Calu3 (cell line): ENCODE measurements around the gene TNFRSF21. TPM values are rescaled to one million over a fixed set of nuclear protein-coding genes. Genes with fewer than 3 reads are reported as not detected.

Experiments used
- BruUV-seq: library from RNA; stranded (reverse); fragments of 400-500 nt; replicated peaks from 2 replicates; lab custom pipeline; 2021; lab: Mats Ljungman, UMichigan
- CTCF ChIA-PET: fragments of 300-600 bp; sonication (Branson Sonifier 250); formaldehyde crosslinking; loops from one replicate; lab custom pipeline; 2022; ENCODE audit warnings: antibody characterized with exemption; lab: Charles Lee
- DNase-seq: peaks from one replicate; pipeline ENCODE4 v3.0.0; 2022
- H3K27ac Mint-ChIP-seq: one replicate; pipeline ENCODE4 v1.8.0; 2022; ENCODE audit warnings: mixed read lengths; ENCODE audit not compliant: unreplicated experiment
- H3K27me3 Mint-ChIP-seq: one replicate; pipeline ENCODE4 v1.8.0; 2022; ENCODE audit warnings: mixed read lengths; ENCODE audit not compliant: unreplicated experiment
- H3K36me3 Mint-ChIP-seq: one replicate; pipeline ENCODE4 v1.8.0; 2022; ENCODE audit warnings: mild to moderate bottlenecking, moderate library complexity, mixed read lengths; ENCODE audit not compliant: insufficient read depth, unreplicated experiment
- H3K4me1 Mint-ChIP-seq: one replicate; pipeline ENCODE4 v1.8.0; 2022; ENCODE audit warnings: mild to moderate bottlenecking, low read depth, mixed read lengths; ENCODE audit not compliant: unreplicated experiment
- H3K4me3 Mint-ChIP-seq: one replicate; pipeline ENCODE4 v1.8.0; 2022; ENCODE audit warnings: mild to moderate bottlenecking, low read depth, moderate library complexity, mixed read lengths; ENCODE audit not compliant: unreplicated experiment
- H3K9me3 Mint-ChIP-seq: one replicate; pipeline ENCODE4 v1.8.0; 2022; ENCODE audit warnings: low read depth, mixed read lengths; ENCODE audit not compliant: unreplicated experiment
- intact Hi-C: fragments of 100-400 bp; cut with micrococcal nuclease; formaldehyde crosslinking; loops from one replicate; pipeline ENCODE4 v1.10.0; 2022; ENCODE audit not compliant: unreplicated experiment
- total RNA-seq: library from RNA; stranded (reverse); gene quantifications from 2 replicates; pipeline ENCODE4 v1.2.3, GENCODE V29; 2022
- TF ChIP-seq, protein P1 (sequence below): fragments of 200-600 bp; IDR thresholded peaks from one replicate; pipeline ENCODE4 v1.8.0; 2022; ENCODE audit warnings: antibody characterized with exemption; ENCODE audit not compliant: unreplicated experiment

The TNFRSF21 gene
- total RNA-seq, 1 experiment from 2014 or later = 255 TPM

DNA sequence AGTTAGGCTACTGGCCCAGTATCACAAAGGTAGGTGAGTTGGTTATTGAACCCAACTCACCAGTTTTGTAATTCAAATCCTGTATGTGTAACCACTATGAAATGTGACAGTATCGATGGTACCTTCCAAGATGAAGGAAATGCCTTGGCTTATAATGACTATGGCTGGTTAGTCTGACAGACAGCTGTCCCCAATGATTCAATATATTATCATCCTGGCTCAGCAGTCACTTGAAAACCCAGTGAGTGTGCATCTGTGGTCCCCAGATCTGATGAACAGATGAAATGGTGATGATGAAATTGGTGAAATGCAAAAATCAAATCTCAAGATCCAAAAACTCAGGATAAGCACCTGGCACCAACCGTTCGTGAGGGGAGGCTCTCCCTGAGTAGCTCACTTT, 54.8 kb downstream of the TNFRSF21 start:
- BruUV-seq = no TSS peak
- Mint-ChIP-seq H3K9me3 (no peaks in the 10 kb centered on the region), H3K36me3 (peaks cover 72% of the 10 kb centered on the region), H3K4me1 (peaks cover 28% of the 10 kb centered on the region), H3K27ac (peak overlapping the region; percentile 60), H3K4me3 (no peak overlapping the region), H3K27me3 (no peaks in the 10 kb centered on the region)
- TF ChIP-seq, protein P1, sequence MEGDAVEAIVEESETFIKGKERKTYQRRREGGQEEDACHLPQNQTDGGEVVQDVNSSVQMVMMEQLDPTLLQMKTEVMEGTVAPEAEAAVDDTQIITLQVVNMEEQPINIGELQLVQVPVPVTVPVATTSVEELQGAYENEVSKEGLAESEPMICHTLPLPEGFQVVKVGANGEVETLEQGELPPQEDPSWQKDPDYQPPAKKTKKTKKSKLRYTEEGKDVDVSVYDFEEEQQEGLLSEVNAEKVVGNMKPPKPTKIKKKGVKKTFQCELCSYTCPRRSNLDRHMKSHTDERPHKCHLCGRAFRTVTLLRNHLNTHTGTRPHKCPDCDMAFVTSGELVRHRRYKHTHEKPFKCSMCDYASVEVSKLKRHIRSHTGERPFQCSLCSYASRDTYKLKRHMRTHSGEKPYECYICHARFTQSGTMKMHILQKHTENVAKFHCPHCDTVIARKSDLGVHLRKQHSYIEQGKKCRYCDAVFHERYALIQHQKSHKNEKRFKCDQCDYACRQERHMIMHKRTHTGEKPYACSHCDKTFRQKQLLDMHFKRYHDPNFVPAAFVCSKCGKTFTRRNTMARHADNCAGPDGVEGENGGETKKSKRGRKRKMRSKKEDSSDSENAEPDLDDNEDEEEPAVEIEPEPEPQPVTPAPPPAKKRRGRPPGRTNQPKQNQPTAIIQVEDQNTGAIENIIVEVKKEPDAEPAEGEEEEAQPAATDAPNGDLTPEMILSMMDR = no peak
- no peak for DNase-seq
- CTCF ChIA-PET = no interaction called here
- intact Hi-C loops = no loop called here

DNA sequence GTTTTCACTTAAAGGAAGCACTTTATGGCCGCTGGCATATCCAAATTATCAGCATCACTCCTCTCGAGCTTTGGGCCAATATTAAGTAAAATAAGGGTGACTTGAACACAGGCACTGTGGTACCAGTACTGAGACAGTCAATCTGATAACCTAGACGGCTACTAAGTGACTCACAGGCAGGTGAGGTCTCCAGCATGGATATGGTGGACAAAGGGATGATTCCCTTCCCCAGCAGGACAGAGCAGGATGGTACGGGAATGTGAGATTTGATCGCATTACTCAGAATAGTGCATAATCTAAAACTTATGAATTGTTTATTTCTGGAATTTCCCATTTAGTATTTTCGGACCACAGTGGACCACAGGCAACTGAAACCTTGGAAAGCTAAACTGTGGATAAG, 55.7 kb downstream of the TNFRSF21 start:
- Mint-ChIP-seq H3K4me1 (peaks cover 30% of the 10 kb centered on the region), H3K4me3 (no peak overlapping the region), H3K27ac (peak overlapping the region; percentile 5), H3K27me3 (no peaks in the 10 kb centered on the region), H3K9me3 (no peaks in the 10 kb centered on the region), H3K36me3 (peaks cover 73% of the 10 kb centered on the region)
- TF ChIP-seq, protein P1 = no peak
- intact Hi-C loops = no loop called here
- CTCF ChIA-PET = no interaction called here
- BruUV-seq = no TSS peak
- no peak for DNase-seq

DNA sequence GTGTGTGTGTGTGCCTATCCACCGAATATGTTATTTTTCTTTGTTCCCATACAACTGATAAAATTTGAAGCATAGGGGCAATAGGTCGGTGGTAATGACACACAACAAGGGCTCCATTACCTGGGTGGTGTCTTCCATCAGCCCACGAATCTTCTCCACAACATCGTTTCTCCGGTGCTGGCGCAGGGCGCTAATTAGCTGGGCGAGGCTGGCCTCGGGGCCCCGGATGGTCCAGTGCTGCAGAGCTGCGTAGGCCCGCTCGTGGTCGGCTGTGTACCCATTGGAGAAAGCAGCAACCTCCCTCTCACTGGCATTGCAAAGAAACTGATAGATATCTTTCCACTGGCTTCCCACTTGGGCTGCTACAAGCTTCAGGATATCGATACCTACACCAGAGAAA, 56.6 kb downstream of the TNFRSF21 start:
- Mint-ChIP-seq H3K4me1 (peaks cover 37% of the 10 kb centered on the region), H3K9me3 (no peaks in the 10 kb centered on the region), H3K27me3 (no peaks in the 10 kb centered on the region), H3K4me3 (no peak overlapping the region), H3K27ac (no peak overlapping the region), H3K36me3 (peaks cover 73% of the 10 kb centered on the region)
- TF ChIP-seq, protein P1 = no peak
- no peak for DNase-seq
- CTCF ChIA-PET = no interaction called here
- BruUV-seq = no TSS peak
- intact Hi-C loops = no loop called here

DNA sequence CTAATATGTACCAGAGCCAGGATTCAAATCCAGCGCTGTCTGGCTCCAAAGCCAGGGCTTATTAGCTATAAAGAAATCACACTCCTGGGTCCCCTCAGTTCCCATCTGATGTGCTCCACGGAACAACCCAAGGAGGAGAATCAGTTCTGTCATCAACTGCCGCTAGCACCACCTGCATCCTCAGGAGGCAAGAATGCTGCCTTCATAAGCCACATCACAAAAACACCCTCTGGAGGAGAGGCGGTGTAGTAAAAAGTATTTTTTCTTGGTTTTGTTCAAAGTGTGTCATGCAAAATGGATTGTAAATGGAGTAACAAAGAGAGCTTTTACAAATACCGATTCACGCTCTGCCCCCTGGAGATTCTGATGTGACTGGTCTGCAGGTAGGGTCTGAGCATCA, 57.1 kb downstream of the TNFRSF21 start:
- Mint-ChIP-seq H3K36me3 (peaks cover 73% of the 10 kb centered on the region), H3K4me1 (peaks cover 37% of the 10 kb centered on the region), H3K4me3 (no peak overlapping the region), H3K27me3 (no peaks in the 10 kb centered on the region), H3K27ac (no peak overlapping the region), H3K9me3 (no peaks in the 10 kb centered on the region)
- CTCF ChIA-PET = no interaction called here
- intact Hi-C loops = no loop called here
- DNase-seq = no peak
- TF ChIP-seq, protein P1 = no peak
- BruUV-seq = no TSS peak
